ENCODE measurements around the gene DDOST.
"Not testable (repeated sequence)": the region's sequence is repeated elsewhere in the genome, so short reads cannot be mapped to it uniquely, and the experiment has no call there.

DDOST gene

GRCh38 chr1:20689645-20690056 lies 28.5 kb upstream of the DDOST start:
- DNase-seq, result no peak

GRCh38 chr1:20686883-20687725 lies 25.9 kb upstream of the DDOST start:
- no peak for DNase-seq

- no peak for DNase-seq
Measured at GRCh38 chr1:20685741-20686140, 24.6 kb upstream of the DDOST start.

DNA sequence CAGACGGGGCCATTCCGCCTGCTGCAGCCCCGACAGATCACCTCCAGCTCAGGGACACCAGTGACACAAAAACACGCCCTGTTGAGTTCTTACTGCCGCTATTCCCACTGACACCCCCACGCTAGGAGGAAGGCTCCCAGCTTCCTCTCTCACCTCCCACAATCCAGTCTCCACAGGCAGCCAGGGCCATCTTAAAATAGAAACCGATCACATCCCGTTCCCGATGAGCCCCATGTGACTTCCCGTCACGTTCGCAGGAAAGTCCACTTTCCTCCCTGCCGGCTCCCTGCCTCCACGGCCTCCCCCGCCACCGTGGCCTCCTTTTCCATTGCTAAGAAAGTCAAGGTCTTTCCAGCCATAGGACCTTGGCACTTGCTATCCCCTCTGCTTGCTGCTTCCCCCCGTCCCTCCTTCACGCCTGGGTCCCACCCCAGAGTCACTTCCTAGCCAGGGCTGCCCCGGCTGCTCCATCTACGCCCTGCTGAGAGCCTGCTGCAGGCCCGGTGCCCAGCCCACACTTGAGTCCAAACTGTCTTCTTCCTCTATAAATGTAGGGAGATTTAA lies 24.0 kb upstream of the DDOST start:
- no peak for DNase-seq

DNA sequence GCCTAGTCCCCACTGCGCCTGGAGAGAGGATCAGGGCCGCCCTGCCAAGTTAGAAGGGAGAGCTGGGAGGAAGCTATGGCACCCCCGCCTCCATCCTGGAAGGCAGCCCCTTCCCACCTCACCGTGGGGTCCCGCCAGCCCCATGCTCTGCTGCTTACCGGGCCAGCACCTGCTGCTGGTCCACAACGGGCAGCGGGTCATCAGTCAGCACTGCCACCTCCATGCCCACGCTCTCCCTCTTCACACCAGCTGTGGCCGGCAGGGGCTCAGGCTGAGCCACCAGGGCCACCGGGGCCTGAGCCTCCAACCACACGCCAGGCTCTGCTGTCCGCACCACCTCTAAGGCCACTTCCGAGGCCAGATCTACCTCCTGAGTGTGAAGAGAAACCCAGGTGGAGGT lies 23.5 kb upstream of the DDOST start:
- no peak for DNase-seq

DNA sequence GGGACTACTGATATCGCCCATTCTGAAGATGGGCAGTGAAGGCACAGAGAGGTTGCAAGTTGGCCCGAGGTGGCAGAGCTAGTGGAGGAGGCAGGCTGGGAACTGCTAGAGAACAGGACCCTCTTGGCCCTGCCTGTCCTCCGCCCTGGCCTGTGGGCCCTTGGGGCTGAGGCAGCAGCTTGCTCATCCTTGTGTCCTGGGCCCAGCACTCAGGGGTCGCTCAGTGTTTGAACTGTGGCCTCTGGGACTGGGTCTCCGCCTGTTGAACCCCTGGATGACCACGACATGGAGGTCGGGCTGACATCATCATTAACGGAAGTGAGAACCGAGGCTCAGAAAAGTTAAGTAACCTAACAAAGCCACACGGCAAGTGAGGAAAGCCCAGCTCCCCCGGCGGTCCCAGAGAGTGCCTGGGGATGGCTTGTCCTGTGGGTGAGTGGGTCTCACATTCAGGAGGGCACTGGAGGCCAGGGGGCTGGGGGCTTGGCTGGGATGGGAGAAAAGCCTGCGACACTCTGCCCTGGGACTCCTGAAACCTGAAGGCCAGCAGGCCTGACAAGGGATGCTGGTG lies 23.0 kb upstream of the DDOST start:
- no peak for DNase-seq

DNA sequence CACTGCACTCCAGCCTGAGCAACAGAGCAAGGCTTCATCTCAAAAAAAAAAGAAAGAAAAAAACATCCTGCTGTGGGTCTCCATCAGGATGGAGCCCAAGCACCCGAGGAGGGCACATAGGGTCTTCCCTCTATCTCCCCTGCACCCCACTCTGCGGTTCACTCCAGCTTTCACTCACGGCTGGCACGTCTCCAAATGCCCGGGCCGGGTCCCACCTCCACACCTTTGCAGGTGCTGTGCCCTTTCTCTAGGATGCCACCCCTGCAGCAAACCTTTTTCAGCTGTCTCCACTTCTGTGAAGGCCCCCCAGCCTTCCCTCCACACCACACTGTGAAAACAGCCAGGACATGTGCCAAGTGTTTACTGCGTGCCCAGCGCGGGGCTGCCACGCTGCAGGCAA lies 22.4 kb upstream of the DDOST start:
- DNase-seq, result no peak

DNA sequence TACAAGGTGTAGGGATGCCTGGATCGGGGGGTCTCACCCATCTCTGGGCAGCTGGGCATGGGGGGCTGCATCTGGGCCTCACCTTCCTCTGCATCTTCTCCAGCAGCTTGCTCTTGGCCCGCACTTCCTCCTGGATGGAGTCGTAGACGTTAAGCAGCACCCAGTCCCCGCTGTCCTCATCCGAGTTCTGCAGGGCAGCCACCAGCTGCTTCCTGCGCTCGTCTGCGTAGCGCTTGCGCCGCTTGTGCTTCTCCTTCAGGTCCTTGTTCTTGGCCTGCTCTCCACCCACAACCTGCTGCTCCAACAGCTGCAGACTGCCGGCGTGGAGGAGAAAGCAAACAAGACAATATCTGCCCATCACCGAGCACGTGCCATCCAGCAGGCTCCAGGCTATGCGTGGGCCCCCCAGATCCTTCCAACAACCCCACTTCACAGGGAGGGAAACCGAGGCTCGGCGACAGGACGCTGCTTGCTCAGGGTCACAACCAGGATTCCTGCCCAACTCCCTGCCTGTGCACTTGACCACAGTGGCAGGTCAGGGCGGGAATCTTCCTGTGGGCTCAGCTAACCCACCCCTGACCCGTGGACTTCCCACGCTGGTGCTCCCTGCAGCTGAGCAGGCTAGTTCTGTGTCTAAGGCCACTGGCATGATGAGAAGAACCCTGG lies 21.5 kb upstream of the DDOST start:
- DNase-seq, result no peak

- DNase-seq, result no peak
Measured at GRCh38 chr1:20681999-20682398, 20.8 kb upstream of the DDOST start.

GRCh38 chr1:20680269-20680668 lies 19.1 kb upstream of the DDOST start:
- no peak for DNase-seq

- no peak for DNase-seq
Measured at GRCh38 chr1:20678599-20678998, 17.4 kb upstream of the DDOST start.

GRCh38 chr1:20673626-20674025 lies 12.5 kb upstream of the DDOST start:
- not testable (repeated sequence) for DNase-seq

- no peak for DNase-seq
Measured at GRCh38 chr1:20672265-20672632, 11.1 kb upstream of the DDOST start.

DNA sequence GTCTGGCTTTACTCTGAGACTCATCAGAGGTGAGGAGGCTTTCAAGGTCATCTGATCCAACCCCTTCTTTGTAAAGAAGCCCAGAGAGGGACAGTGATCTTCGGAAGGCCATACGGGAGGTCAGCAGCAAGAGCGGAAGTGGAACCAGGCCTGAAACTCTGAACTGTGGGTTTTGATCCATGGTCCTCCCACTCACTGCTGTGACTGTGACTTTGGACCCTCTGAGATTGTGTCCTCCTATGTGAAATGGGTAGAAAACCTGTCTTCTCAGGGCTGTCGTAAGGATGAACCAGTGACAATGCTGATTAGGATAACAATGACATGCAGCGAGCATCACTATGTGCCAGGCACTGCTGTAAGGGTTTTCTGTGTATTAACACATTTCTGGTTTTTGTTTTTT lies 9.8 kb upstream of the DDOST start:
- DNase-seq, result no peak

DNA sequence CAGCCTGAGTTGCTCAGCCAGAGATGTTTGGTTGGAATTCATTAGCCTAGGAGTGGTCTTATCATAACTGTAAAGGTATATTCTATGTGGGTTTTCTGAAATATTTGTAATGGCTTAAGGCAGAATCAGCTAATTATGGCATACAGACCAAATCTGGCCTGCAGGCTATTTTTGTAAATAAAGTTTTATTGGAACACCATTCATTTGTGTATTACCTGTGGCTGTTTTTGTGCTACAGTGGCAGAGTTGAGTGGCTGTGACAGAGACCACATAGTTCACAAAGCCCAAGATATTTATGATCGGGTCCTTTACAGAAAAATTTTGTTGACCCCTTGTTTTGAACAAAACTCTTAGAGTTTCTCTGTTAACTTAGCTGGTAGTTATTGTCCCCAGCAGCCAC lies 7.4 kb upstream of the DDOST start:
- DNase-seq, result no peak

- no peak for DNase-seq
Measured at GRCh38 chr1:20666804-20667203, 5.6 kb upstream of the DDOST start.

DNA sequence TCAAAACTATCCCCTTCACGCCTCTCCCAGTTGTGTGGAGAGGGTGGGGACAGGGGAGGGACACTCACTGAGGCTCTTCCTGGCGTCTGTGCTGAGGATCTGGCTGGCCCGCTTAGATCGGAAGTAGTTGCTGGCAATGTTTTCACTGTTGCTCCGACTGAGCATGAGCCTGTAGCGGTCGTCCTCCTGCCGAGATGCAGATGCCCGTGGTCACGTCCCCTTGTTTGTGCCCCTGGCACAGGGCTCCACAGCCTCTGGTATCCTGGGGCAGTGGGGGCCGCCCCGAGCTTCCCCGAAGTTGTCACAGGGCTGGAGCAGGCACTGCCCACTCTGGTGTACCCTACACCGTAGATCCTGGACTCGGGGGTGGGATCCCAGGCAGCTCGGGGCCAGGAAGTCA lies 5.0 kb upstream of the DDOST start:
- DNase-seq, result no peak

GRCh38 chr1:20665726-20666125 lies 4.6 kb upstream of the DDOST start:
- no peak for DNase-seq

- no peak for DNase-seq
Measured at GRCh38 chr1:20663969-20664715, 3.0 kb upstream of the DDOST start.

DNA sequence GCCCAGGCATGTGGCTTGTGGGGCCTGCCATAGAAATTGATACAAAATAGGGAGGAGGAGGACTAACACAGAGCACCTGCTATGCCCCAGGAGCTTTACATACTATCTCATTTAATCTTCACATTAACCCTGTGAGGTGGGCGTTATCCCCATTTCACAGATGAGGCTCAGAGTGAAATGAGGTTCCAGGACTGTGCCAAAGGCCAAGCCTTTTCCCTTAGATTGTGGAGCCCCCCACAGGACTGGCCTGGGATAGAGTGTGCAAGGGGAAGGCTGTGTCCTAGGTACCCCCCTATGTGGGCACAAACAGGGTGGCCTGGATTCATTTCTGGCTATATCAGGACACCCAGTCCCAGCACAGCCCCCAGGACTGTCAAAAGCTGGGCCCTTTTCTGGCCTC lies 2.2 kb upstream of the DDOST start:
- DNase-seq, result no peak

- no peak for DNase-seq
Measured at GRCh38 chr1:20662110-20662475, 924 bp upstream of the DDOST start.

DNA sequence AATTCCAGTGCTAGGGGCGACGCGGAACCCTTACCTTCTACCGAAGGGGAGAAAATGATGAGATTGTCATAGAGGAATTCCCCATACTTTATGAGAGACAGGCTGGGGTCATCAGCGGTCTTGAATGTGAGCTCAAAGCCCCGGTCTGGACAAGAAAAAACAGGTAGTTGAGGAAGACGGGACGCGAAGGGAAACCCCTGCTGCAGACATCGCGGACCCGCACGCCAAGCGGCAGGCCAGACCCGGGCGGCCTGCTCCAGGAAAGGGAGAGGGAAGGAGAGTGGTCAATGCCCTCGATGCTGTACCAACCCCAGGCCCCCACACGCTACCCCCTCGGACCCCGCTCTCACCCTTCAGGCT lies 342 bp downstream of the DDOST start:
- no peak for DNase-seq

GRCh38 chr1:20660363-20660762 lies 806 bp downstream of the DDOST start:
- DNase-seq, result no peak
